H9 (cell line): ENCODE results near the gene HSPG2. TPM values are rescaled to one million over a fixed set of nuclear protein-coding genes. Genes with fewer than 3 reads are reported as not detected.
"Not testable (repeated sequence)": the region's sequence is repeated elsewhere in the genome, so short reads cannot be mapped to it uniquely, and the experiment has no call there.

Source experiments
- DNase-seq: peaks from one replicate; pipeline ENCODE4 v3.0.0-alpha.2; 2017
- H2AFZ ChIP-seq: one replicate; pipeline ENCODE4 v1.6.1; 2013; ENCODE audit warnings: mild to moderate bottlenecking, low read length, control low read depth, moderate library complexity
- H2AK5ac ChIP-seq: 2 replicates; pipeline ENCODE4 v1.6.1; 2013; ENCODE audit warnings: low read length, control low read depth, mixed read lengths; ENCODE audit not compliant: insufficient read length
- H2BK120ac ChIP-seq: one replicate; pipeline ENCODE4 v1.6.1; 2013; ENCODE audit warnings: low read depth, mild to moderate bottlenecking, low read length, control low read depth, inconsistent platforms; ENCODE audit not compliant: poor library complexity, severe bottlenecking
- H2BK12ac ChIP-seq: 2 replicates; pipeline ENCODE4 v1.6.1; 2013; ENCODE audit warnings: low read length, control low read depth, mixed read lengths, low read depth; ENCODE audit not compliant: insufficient read length
- H2BK15ac ChIP-seq: 2 replicates; pipeline ENCODE4 v1.6.1; 2013; ENCODE audit warnings: low read depth, low read length, control low read depth
- H2BK20ac ChIP-seq: one replicate; pipeline ENCODE4 v1.6.1; 2013; ENCODE audit warnings: low read depth, mild to moderate bottlenecking, low read length, control low read depth, inconsistent platforms; ENCODE audit not compliant: poor library complexity, severe bottlenecking
- H2BK5ac ChIP-seq: 2 replicates; pipeline ENCODE4 v1.6.1; 2013; ENCODE audit warnings: low read length, control low read depth, mixed read lengths; ENCODE audit not compliant: insufficient read length
- H3K14ac ChIP-seq: 2 replicates; pipeline ENCODE4 v1.6.1; 2013; ENCODE audit warnings: low read length, control low read depth; ENCODE audit not compliant: insufficient read depth
- H3K18ac ChIP-seq: 2 replicates; pipeline ENCODE4 v1.6.1; 2013; ENCODE audit warnings: low read depth, mild to moderate bottlenecking, mixed read lengths, low read length, control low read depth; ENCODE audit not compliant: insufficient read length
- H3K23ac ChIP-seq: 2 replicates; pipeline ENCODE4 v1.6.1; 2013; ENCODE audit warnings: low read length, control low read depth, mixed read lengths, low read depth; ENCODE audit not compliant: insufficient read length
- H3K23me2 ChIP-seq: 2 replicates; pipeline ENCODE4 v1.6.1; 2013; ENCODE audit warnings: low read depth, mild to moderate bottlenecking, mixed read lengths, low read length, control low read depth; ENCODE audit not compliant: insufficient read length, poor library complexity, severe bottlenecking
- H3K27ac ChIP-seq: 2 replicates; pipeline ENCODE4 v1.5.1; 2013; ENCODE audit warnings: low read length, control low read depth, mixed read lengths, low read depth; ENCODE audit not compliant: insufficient read length
- H3K27me3 ChIP-seq: 2 replicates; pipeline ENCODE4 v1.6.1; 2013; ENCODE audit warnings: low read length, control low read depth, inconsistent platforms; ENCODE audit not compliant: insufficient read depth
- H3K4ac ChIP-seq: 2 replicates; pipeline ENCODE4 v1.6.1; 2013; ENCODE audit warnings: low read depth, mild to moderate bottlenecking, control low read depth, inconsistent platforms, low read length, moderate library complexity
- H3K4me1 ChIP-seq: 2 replicates; pipeline ENCODE4 v1.6.1; 2013; ENCODE audit warnings: low read length, control low read depth, inconsistent platforms; ENCODE audit not compliant: insufficient read depth
- H3K4me2 ChIP-seq: 2 replicates; pipeline ENCODE4 v1.6.1; 2013; ENCODE audit warnings: low read length, control low read depth, mixed read lengths; ENCODE audit not compliant: insufficient read length, insufficient read depth
- H3K56ac ChIP-seq: 2 replicates; pipeline ENCODE4 v1.6.1; 2013; ENCODE audit warnings: low read depth, mild to moderate bottlenecking, mixed read lengths, low read length, control low read depth; ENCODE audit not compliant: insufficient read length
- H3K79me1 ChIP-seq: 2 replicates; pipeline ENCODE4 v1.6.1; 2013; ENCODE audit warnings: low read depth, mild to moderate bottlenecking, moderate library complexity, low read length, control low read depth, inconsistent platforms; ENCODE audit not compliant: insufficient read depth, poor library complexity, severe bottlenecking
- H3K79me2 ChIP-seq: 2 replicates; pipeline ENCODE4 v1.6.1; 2013; ENCODE audit warnings: low read length, control low read depth, inconsistent platforms; ENCODE audit not compliant: insufficient read depth
- H3K9ac ChIP-seq: 2 replicates; pipeline ENCODE4 v1.6.1; 2013; ENCODE audit warnings: low read length, control low read depth, mixed read lengths; ENCODE audit not compliant: insufficient read length; ENCODE audit errors: extremely low read depth
- H3K9me3 ChIP-seq: one replicate; pipeline ENCODE4 v1.6.1; 2013; ENCODE audit warnings: low read depth, low read length, inconsistent platforms; ENCODE audit not compliant: control insufficient read depth
- H3T11ph ChIP-seq: one replicate; pipeline ENCODE4 v1.6.1; 2013; ENCODE audit warnings: mild to moderate bottlenecking, low read length, control low read depth, inconsistent platforms
- H4K20me1 ChIP-seq: one replicate; pipeline ENCODE4 v1.6.1; 2013; ENCODE audit not compliant: control insufficient read depth, insufficient read length, insufficient read depth
- H4K5ac ChIP-seq: 2 replicates; pipeline ENCODE4 v1.6.1; 2013; ENCODE audit warnings: low read depth, mild to moderate bottlenecking, mixed read lengths, low read length, control low read depth; ENCODE audit not compliant: insufficient read length
- H4K8ac ChIP-seq: replicated peaks from 2 replicates; pipeline ENCODE4 v1.6.1; 2013; ENCODE audit warnings: low read length, control low read depth, mixed read lengths, low read depth; ENCODE audit not compliant: insufficient read length
- H4K91ac ChIP-seq: 2 replicates; pipeline ENCODE4 v1.6.1; 2013; ENCODE audit warnings: low read depth, mild to moderate bottlenecking, moderate library complexity, mixed read lengths, low read length, control low read depth; ENCODE audit not compliant: insufficient read length
- H3K27ac Mint-ChIP-seq, 3 experiments: 2 replicates in 2 of 3; 3 replicates in 1 of 3; pipeline ENCODE4 v1.8.0; 2020 to 2021; ENCODE audit warnings: mixed read lengths in 3 of 3, mild to moderate bottlenecking in 1 of 3, moderate library complexity in 1 of 3
- H3K27me3 Mint-ChIP-seq: 2 replicates; pipeline ENCODE4 v1.8.0; 2021; ENCODE audit warnings: low read depth, mild to moderate bottlenecking, moderate library complexity, mixed read lengths
- H3K36me3 Mint-ChIP-seq, 3 experiments: 2 replicates in 2 of 3; 3 replicates in 1 of 3; pipeline ENCODE4 v1.8.0; 2020 to 2021; ENCODE audit warnings: low read depth in 3 of 3, mixed read lengths in 3 of 3; ENCODE audit not compliant: insufficient read depth in 1 of 3
- H3K4me1 Mint-ChIP-seq, 2 experiments: 2 replicates each; pipeline ENCODE4 v1.8.0; 2020; ENCODE audit warnings: mixed read lengths in 2 of 2
- H3K4me3 Mint-ChIP-seq, 2 experiments: 2 replicates in 1 of 2; 3 replicates in 1 of 2; pipeline ENCODE4 v1.8.0; 2020 to 2021; ENCODE audit warnings: mild to moderate bottlenecking in 2 of 2, mixed read lengths in 2 of 2, moderate library complexity in 1 of 2
- H3K9me3 Mint-ChIP-seq, 2 experiments: 2 replicates in 1 of 2; 3 replicates in 1 of 2; pipeline ENCODE4 v1.8.0; 2020; ENCODE audit warnings: mild to moderate bottlenecking in 2 of 2, mixed read lengths in 2 of 2, moderate library complexity in 1 of 2
- WGBS: extraction: QIAGEN DNeasy Blood & Tissue Kit; methylation state at CpG from one replicate; pipeline ENCODE4 v1.1.7; 2013; ENCODE audit warnings: missing lambda C conversion rate, low lambda C conversion rate, mixed read lengths; ENCODE audit not compliant: insufficient read length; ENCODE audit errors: extremely low coverage; 5-methylcytosine and 5-hydroxymethylcytosine counted together
- total RNA-seq: library from RNA; stranded (reverse); gene quantifications from 2 replicates; pipeline ENCODE4 v1.2.1, GENCODE V29; 2021

Gene HSPG2
- total RNA-seq, 1 experiment from 2014 or later: 90.0 TPM

DNA sequence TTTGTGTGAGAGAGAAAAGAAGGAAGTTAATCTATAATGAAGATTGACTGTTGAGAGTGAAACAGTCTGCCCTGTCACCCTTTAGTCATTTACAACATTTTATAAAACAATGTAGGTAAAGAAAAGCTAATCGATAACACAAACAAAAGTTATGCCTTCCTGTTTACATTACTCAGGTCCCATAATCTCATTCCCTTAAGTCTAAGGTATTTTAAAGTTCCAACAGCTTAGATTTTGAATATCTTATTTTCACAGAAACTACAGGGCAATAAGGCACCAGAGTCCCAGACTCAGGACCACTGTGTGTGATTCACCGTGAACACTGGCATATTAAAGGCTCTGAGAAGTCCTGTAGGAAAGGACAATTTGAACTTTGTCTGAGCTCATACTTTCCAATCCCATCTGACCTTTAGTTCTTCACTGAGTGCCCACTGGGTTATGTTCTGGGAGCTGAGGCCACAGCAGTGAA lies 35.9 kb upstream of the HSPG2 start:
- H3K4me1 Mint-ChIP-seq: peaks cover 17 to 20% of the 10 kb centered on the region in 2 experiments
- H4K5ac ChIP-seq, H2BK120ac ChIP-seq, H3K27ac Mint-ChIP-seq, H3K23ac ChIP-seq, H2BK12ac ChIP-seq, H3K27me3 ChIP-seq, H3K14ac ChIP-seq, H3K9me3 Mint-ChIP-seq, H3K4ac ChIP-seq, H3T11ph ChIP-seq, H3K4me1 ChIP-seq, H3K23me2 ChIP-seq, H4K91ac ChIP-seq, H3K4me2 ChIP-seq, H2BK5ac ChIP-seq, H3K79me1 ChIP-seq, H4K20me1 ChIP-seq, H3K9me3 ChIP-seq, H3K27me3 Mint-ChIP-seq, H2AK5ac ChIP-seq, H3K27ac ChIP-seq, H2BK15ac ChIP-seq, H3K79me2 ChIP-seq, H3K9ac ChIP-seq, H3K36me3 Mint-ChIP-seq, H3K4me3 Mint-ChIP-seq, H4K8ac ChIP-seq, H2BK20ac ChIP-seq, DNase-seq, H3K18ac ChIP-seq, H2AFZ ChIP-seq, H3K56ac ChIP-seq: not testable (repeated sequence)
- no CpG with 5 or more reads among the region's 2 CpGs for WGBS

DNA sequence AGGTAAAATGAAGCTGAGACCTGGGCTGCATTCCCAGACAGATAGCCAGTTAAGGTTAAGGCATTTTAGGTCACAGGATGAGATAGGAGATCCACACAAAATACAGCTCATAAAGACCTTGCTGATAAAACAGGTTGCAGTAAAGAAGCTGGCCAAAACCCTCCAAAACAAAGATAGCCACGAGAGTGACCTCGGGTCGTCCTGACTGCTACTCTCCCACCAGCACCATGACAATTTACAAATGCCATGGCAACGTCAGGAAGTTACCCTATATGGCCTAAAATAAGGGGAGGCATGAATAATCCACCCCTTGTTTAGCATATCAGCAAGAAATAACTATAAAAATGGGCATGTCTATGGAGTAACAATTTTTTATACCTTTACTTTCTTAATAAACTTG lies 33.4 kb upstream of the HSPG2 start:
- H3K18ac ChIP-seq, H2BK120ac ChIP-seq, H4K91ac ChIP-seq, H3K79me2 ChIP-seq, H3T11ph ChIP-seq, H3K4me3 Mint-ChIP-seq, H3K27me3 ChIP-seq, H2BK5ac ChIP-seq, H3K14ac ChIP-seq, H3K23me2 ChIP-seq, H3K9me3 Mint-ChIP-seq, H2BK12ac ChIP-seq, H3K4me2 ChIP-seq, H3K27ac Mint-ChIP-seq, DNase-seq, H4K5ac ChIP-seq, H3K9me3 ChIP-seq, H2AFZ ChIP-seq, H3K27ac ChIP-seq, H3K79me1 ChIP-seq, H4K8ac ChIP-seq, H3K9ac ChIP-seq, H3K56ac ChIP-seq, H4K20me1 ChIP-seq, H3K23ac ChIP-seq, H3K36me3 Mint-ChIP-seq, H2BK20ac ChIP-seq, H3K27me3 Mint-ChIP-seq, H2AK5ac ChIP-seq, H3K4ac ChIP-seq, H3K4me1 ChIP-seq, H2BK15ac ChIP-seq: not testable (repeated sequence)
- no CpG with 5 or more reads among the region's 4 CpGs for WGBS
- H3K4me1 Mint-ChIP-seq: peaks cover 14 to 17% of the 10 kb centered on the region in 2 experiments
